Astrocyte (in vitro differentiated cells and primary cell): ENCODE measurements around the gene MDM2.

Experiments used
- EZH2 ChIP-seq: IDR thresholded peaks from 2 replicates; pipeline ENCODE4 v1.6.1; 2012; ENCODE audit warnings: mild to moderate bottlenecking, low read length, inconsistent platforms; ENCODE audit not compliant: insufficient read depth
- TF ChIP-seq, protein P1 (sequence below): IDR thresholded peaks from 2 replicates; pipeline ENCODE4 v1.5.1; 2011; ENCODE audit warnings: low read depth, mild to moderate bottlenecking, inconsistent platforms, low read length, moderate library complexity; ENCODE audit not compliant: insufficient read depth

DNA sequence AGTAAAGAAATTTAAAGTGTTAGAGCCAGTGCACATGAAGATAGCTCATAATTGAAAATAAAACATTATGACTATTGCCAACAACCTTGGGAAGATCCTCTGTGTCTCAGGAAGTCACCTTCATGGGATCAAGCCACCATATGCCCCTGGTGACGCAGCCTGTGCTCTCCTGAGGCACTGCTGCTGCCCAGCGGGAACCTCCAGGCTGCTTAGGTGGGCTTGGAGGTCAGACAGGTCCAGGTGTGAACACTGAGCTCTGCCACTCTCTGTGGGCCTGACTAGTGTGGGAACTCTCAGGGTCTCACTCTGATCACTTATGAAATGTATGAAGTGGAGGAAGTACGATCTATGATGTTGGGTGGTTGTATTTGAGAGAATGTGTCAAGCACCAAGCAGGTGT lies 45.3 kb upstream of the MDM2 start:
- TF ChIP-seq, protein P1, sequence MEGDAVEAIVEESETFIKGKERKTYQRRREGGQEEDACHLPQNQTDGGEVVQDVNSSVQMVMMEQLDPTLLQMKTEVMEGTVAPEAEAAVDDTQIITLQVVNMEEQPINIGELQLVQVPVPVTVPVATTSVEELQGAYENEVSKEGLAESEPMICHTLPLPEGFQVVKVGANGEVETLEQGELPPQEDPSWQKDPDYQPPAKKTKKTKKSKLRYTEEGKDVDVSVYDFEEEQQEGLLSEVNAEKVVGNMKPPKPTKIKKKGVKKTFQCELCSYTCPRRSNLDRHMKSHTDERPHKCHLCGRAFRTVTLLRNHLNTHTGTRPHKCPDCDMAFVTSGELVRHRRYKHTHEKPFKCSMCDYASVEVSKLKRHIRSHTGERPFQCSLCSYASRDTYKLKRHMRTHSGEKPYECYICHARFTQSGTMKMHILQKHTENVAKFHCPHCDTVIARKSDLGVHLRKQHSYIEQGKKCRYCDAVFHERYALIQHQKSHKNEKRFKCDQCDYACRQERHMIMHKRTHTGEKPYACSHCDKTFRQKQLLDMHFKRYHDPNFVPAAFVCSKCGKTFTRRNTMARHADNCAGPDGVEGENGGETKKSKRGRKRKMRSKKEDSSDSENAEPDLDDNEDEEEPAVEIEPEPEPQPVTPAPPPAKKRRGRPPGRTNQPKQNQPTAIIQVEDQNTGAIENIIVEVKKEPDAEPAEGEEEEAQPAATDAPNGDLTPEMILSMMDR, result no peak
- no peak for TF ChIP-seq EZH2
